ENCODE results near the gene NLRP1. TPM values are rescaled to one million over a fixed set of nuclear protein-coding genes. Genes with fewer than 3 reads are reported as not detected.
A peak's percentile ranks its signal among the peaks of the same experiment; 100 is the strongest.

NLRP1 gene
- total and polyA plus RNA-seq, 2 of the 13 experiments (the other 11 are each of a cell fraction or from before 2014, with no cell fraction given), result 3.4 to 3.7 TPM

DNA sequence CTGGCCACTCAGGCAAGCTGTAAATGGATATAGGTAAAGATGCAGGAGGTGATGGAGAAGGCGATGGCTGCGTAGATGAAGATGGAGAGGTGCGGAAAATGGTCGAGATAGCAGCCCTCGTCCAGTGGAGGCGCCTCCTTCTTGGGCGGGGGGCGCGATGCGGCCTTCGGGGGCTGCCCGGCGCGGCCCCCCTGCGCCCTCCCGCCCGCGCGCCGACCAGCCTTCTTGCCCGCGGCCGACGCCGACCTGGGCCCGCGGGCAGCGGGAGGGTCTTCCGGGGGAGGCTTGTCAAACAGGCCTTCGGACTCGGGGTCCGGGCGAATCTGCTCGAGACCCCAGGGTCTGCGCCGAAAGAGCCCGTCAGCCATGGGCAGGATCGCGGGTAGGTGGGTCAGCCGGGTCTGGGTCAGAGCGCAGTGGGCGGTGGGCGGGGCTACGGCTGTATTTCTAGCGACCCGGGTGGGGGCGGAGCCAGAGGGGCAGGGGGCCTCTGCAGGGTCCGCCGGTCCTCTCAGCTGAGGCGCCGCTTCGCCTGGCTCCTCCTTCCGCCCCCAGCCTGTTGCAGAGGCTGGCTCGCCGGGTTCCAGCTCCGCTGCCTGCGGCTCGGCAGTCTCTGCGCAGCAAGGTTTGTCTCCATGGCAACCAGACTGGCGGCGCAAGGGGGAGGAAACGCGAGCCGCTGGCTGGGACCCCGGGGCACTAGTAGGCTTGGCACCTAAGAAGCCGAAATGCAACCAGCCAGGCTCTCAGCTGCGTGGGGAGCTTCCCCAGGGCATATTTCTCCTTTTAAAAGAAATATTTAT lies 83.5 kb downstream of the NLRP1 start (continued):
- TF ChIP-seq REST (IDR thresholded peaks at IDR 0.05; ENCODE audit: borderline replicate concordance in 1 of 2, low read depth in 1 of 2, low read length in 2 of 2) (peak in 1 of 2 experiments; percentile 28; a peak in 1 of 4 replicates), GATAD1 (CRISPR knock-in tag; IDR thresholded peaks at IDR 0.05) (no peak), AKAP8 (CRISPR knock-in tag; IDR thresholded peaks at IDR 0.05) (no peak), REPIN1 (CRISPR knock-in tag; IDR thresholded peaks at IDR 0.05; ENCODE audit: borderline replicate concordance, low read depth) (0 out of 2 replicates have a peak, but pooled peaks have one; percentile 38), SUZ12 (IDR thresholded peaks at IDR 0.05; ENCODE audit: low read depth, low read length) (no peak), SMAD1 (CRISPR knock-in tag; IDR thresholded peaks at IDR 0.05; ENCODE audit: borderline replicate concordance, low read depth) (0 out of 2 replicates have a peak, but pooled peaks have one; percentile 39), MAX (IDR thresholded peaks at IDR 0.05) (0 out of 2 replicates have a peak, but pooled peaks have one; percentile 11), ELF3 (CRISPR knock-in tag; IDR thresholded peaks at IDR 0.05) (peak; percentile 35; the same call in 1 of the 2 replicates), MEIS1 (CRISPR knock-in tag; IDR thresholded peaks at IDR 0.05; ENCODE audit: borderline replicate concordance) (no peak), KAT8 (CRISPR knock-in tag; IDR thresholded peaks at IDR 0.05) (peak; percentile 33; the same call in 1 of the 2 replicates), PPARG (CRISPR knock-in tag; conservative IDR thresholded peaks at IDR 0.05) (no peak), FOSL2 (CRISPR knock-in tag; IDR thresholded peaks at IDR 0.05) (no peak; the same call in 1 of the 2 replicates)
- TF ChIP-seq, protein P1, sequence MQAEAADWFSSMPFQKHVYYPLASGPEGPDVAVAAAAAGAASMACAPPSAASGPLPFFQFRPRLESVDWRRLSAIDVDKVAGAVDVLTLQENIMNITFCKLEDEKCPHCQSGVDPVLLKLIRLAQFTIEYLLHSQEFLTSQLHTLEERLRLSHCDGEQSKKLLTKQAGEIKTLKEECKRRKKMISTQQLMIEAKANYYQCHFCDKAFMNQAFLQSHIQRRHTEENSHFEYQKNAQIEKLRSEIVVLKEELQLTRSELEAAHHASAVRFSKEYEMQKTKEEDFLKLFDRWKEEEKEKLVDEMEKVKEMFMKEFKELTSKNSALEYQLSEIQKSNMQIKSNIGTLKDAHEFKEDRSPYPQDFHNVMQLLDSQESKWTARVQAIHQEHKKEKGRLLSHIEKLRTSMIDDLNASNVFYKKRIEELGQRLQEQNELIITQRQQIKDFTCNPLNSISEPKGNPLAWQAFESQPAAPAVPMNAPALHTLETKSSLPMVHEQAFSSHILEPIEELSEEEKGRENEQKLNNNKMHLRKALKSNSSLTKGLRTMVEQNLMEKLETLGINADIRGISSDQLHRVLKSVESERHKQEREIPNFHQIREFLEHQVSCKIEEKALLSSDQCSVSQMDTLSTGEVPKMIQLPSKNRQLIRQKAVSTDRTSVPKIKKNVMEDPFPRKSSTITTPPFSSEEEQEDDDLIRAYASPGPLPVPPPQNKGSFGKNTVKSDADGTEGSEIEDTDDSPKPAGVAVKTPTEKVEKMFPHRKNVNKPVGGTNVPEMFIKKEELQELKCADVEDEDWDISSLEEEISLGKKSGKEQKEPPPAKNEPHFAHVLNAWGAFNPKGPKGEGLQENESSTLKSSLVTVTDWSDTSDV (CRISPR knock-in tag; IDR thresholded peaks at IDR 0.05), result 0 out of 2 replicates have a peak, but pooled peaks have one; percentile 44
- TF ChIP-seq, protein P2, sequence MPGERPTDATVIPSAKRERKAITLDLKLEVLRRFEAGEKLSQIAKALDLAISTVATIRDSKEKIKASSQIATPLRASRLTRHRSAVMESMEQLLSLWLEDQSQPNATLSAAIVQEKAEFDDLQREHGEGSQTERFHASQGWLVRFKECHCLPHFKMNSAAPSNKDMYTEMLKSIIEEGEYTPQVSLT (CRISPR knock-in tag; IDR thresholded peaks at IDR 0.05; ENCODE audit: borderline replicate concordance, low read depth), result no peak
- TF ChIP-seq, protein P3, sequence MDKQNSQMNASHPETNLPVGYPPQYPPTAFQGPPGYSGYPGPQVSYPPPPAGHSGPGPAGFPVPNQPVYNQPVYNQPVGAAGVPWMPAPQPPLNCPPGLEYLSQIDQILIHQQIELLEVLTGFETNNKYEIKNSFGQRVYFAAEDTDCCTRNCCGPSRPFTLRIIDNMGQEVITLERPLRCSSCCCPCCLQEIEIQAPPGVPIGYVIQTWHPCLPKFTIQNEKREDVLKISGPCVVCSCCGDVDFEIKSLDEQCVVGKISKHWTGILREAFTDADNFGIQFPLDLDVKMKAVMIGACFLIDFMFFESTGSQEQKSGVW (CRISPR knock-in tag; IDR thresholded peaks at IDR 0.05; ENCODE audit: borderline replicate concordance), result no peak
- TF ChIP-seq, protein P4, sequence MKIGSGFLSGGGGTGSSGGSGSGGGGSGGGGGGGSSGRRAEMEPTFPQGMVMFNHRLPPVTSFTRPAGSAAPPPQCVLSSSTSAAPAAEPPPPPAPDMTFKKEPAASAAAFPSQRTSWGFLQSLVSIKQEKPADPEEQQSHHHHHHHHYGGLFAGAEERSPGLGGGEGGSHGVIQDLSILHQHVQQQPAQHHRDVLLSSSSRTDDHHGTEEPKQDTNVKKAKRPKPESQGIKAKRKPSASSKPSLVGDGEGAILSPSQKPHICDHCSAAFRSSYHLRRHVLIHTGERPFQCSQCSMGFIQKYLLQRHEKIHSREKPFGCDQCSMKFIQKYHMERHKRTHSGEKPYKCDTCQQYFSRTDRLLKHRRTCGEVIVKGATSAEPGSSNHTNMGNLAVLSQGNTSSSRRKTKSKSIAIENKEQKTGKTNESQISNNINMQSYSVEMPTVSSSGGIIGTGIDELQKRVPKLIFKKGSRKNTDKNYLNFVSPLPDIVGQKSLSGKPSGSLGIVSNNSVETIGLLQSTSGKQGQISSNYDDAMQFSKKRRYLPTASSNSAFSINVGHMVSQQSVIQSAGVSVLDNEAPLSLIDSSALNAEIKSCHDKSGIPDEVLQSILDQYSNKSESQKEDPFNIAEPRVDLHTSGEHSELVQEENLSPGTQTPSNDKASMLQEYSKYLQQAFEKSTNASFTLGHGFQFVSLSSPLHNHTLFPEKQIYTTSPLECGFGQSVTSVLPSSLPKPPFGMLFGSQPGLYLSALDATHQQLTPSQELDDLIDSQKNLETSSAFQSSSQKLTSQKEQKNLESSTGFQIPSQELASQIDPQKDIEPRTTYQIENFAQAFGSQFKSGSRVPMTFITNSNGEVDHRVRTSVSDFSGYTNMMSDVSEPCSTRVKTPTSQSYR (CRISPR knock-in tag; IDR thresholded peaks at IDR 0.05; ENCODE audit: borderline replicate concordance), result peak; percentile 22; the same call in 1 of the 2 replicates

All from HepG2 (cell line).